Esophagus mucosa (tissue), 1 donor: ENCODE measurements around the gene SP2. TPM values are rescaled to one million over a fixed set of nuclear protein-coding genes. Genes with fewer than 3 reads are reported as not detected.
"Not testable (repeated sequence)": the region's sequence is repeated elsewhere in the genome, so short reads cannot be mapped to it uniquely, and the experiment has no call there.

Experiments
- ATAC-seq: fragments of 200-7000 bp; cut with Tn5 transposase; one replicate; pipeline ENCODE4 v1.9.1; 2020
- total RNA-seq: library from RNA; stranded (reverse); gene quantifications from one replicate; pipeline ENCODE4 v1.2.4, GENCODE V29; 2023
- donor health status: DM: yes; HTN: yes; CAD: no.

The SP2 gene
- total RNA-seq, 1 donor from 2014 or later: 12.7 TPM

GRCh38 chr17:47891545-47892088 lies 4.4 kb upstream of the SP2 start:
- no peak for ATAC-seq

- ATAC-seq: no peak
Observed at GRCh38 chr17:47894498-47895346, 1.3 kb upstream of the SP2 start.

- ATAC-seq: no peak
Observed at GRCh38 chr17:47895347-47895855, 635 bp upstream of the SP2 start.

- no peak for ATAC-seq
Observed at GRCh38 chr17:47896672-47897490, 845 bp downstream of the SP2 start.

GRCh38 chr17:47897561-47897960 lies 1.5 kb downstream of the SP2 start:
- ATAC-seq: no peak

GRCh38 chr17:47898241-47898640 lies 2.2 kb downstream of the SP2 start:
- no peak for ATAC-seq

- ATAC-seq: no peak
Observed at GRCh38 chr17:47899643-47900042, 3.6 kb downstream of the SP2 start.

GRCh38 chr17:47901423-47901822 lies 5.4 kb downstream of the SP2 start:
- ATAC-seq: no peak

GRCh38 chr17:47902039-47902744 lies 6.2 kb downstream of the SP2 start:
- no peak for ATAC-seq

- ATAC-seq: peak; percentile 56
Observed at GRCh38 chr17:47905221-47905733, 9.2 kb downstream of the SP2 start.

- ATAC-seq: no peak
Observed at GRCh38 chr17:47906443-47906842, 10.4 kb downstream of the SP2 start.

- no peak for ATAC-seq
Observed at GRCh38 chr17:47907932-47908562, 12.0 kb downstream of the SP2 start.

- ATAC-seq: no peak
Observed at GRCh38 chr17:47913050-47913449, 17.0 kb downstream of the SP2 start.

- ATAC-seq: peak; percentile 35
Observed at GRCh38 chr17:47914306-47914948, 18.4 kb downstream of the SP2 start.

- ATAC-seq: no peak
Observed at GRCh38 chr17:47915776-47916398, 19.9 kb downstream of the SP2 start.

- ATAC-seq: no peak
Observed at GRCh38 chr17:47916489-47917208, 20.6 kb downstream of the SP2 start.

- no peak for ATAC-seq
Observed at GRCh38 chr17:47917581-47917980, 21.5 kb downstream of the SP2 start.

GRCh38 chr17:47918006-47918405 lies 22.0 kb downstream of the SP2 start:
- no peak for ATAC-seq

GRCh38 chr17:47918991-47919390 lies 23.0 kb downstream of the SP2 start:
- ATAC-seq: no peak

GRCh38 chr17:47919889-47920288 lies 23.9 kb downstream of the SP2 start:
- not testable (repeated sequence) for ATAC-seq
